GM18505 (cell line): ENCODE results near the gene TMEM53.

Experiments
- ATAC-seq: cut with Tn5 transposase; IDR thresholded peaks from one replicate; pipeline ENCODE4 v1.9.1; 2021; ENCODE audit not compliant: unreplicated experiment
- POLR2A ChIP-seq: IDR thresholded peaks from 4 replicates; pipeline ENCODE4 v1.6.1; 2011; ENCODE audit warnings: borderline replicate concordance; ENCODE audit not compliant: insufficient read depth, insufficient read length; ENCODE audit errors: extremely low read depth

Gene TMEM53

GRCh38 chr1:44631333-44631646 is 43.0 kb downstream of the TMEM53 start:
- no peak for TF ChIP-seq POLR2A
- no peak for ATAC-seq

- TF ChIP-seq POLR2A = no peak
- no peak for ATAC-seq
These were observed 44.2 kb downstream of the TMEM53 start for GRCh38 chr1:44630116-44630515.

GRCh38 chr1:44628962-44629756 is 45.1 kb downstream of the TMEM53 start:
- TF ChIP-seq POLR2A = no peak
- ATAC-seq = no peak

- ATAC-seq = no peak
- TF ChIP-seq POLR2A = no peak
These were observed 48.9 kb downstream of the TMEM53 start for GRCh38 chr1:44625348-44625747.

GRCh38 chr1:44624268-44624901 is 49.9 kb downstream of the TMEM53 start:
- ATAC-seq = no peak
- no peak for TF ChIP-seq POLR2A

GRCh38 chr1:44621841-44622286 is 52.4 kb downstream of the TMEM53 start:
- no peak for ATAC-seq
- no peak for TF ChIP-seq POLR2A

GRCh38 chr1:44620072-44620471 is 54.2 kb downstream of the TMEM53 start:
- no peak for TF ChIP-seq POLR2A

GRCh38 chr1:44619261-44619900 is 54.9 kb downstream of the TMEM53 start:
- no peak for ATAC-seq
- no peak for TF ChIP-seq POLR2A

More at GRCh38 chr1:44620072-44620471, 54.2 kb downstream of the TMEM53 start:
- ATAC-seq = no peak

- no peak for ATAC-seq
- TF ChIP-seq POLR2A = no peak
These were observed 56.6 kb downstream of the TMEM53 start for GRCh38 chr1:44617703-44618029.

- TF ChIP-seq POLR2A = no peak
- no peak for ATAC-seq
These were observed 57.1 kb downstream of the TMEM53 start for GRCh38 chr1:44616991-44617702.

- TF ChIP-seq POLR2A = no peak
- no peak for ATAC-seq
These were observed 57.8 kb downstream of the TMEM53 start for GRCh38 chr1:44616284-44616990.

GRCh38 chr1:44613941-44614340 is 60.3 kb downstream of the TMEM53 start:
- no peak for TF ChIP-seq POLR2A
- no peak for ATAC-seq

GRCh38 chr1:44611866-44612265 is 62.4 kb downstream of the TMEM53 start:
- no peak for TF ChIP-seq POLR2A
- no peak for ATAC-seq
